ENCODE measurements around the gene ARHGAP10.

ARHGAP10 gene

GRCh38 chr4:147769386-147769785 is 37.5 kb downstream of the ARHGAP10 start:
- no peak for DNase-seq

DNA sequence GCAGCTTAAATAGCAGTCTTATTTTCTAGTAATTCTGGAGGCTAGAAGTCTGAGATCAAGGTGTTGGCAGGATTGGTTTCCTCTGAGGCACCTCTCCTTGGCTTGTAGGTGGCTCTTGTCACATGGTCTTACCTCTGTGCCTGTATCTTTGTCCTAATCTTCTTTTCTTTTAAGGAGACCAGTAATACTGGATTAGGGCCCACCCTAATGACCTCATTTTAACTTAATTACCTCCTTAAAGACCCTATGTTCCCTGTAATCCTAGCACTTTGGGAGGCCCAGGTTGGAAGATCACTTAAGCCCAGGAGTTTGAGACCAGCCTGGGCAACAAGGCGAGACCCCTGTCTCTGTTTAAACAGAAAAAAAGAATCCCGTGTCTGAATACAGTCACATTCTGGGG is 38.9 kb downstream of the ARHGAP10 start:
- DNase-seq, result no peak

DNA sequence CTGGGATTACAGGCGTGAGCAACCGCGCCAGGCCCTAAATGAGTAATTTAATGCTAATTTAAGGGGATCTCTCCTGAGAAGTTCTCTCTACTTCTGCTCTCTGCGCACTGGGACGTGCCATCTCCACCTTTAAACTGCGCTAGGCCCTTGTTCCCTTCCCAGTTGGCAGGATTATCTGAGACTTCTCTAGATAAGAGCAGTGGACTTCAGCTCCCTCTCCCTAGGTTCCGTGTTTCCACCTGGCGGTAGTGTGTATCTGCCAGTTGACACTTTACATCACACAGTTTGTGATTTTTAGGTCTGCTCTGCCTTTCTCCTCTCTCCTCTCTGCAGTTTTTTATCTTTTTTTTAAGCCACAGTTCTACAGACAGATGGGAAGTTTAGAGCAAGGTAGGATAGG is 40.2 kb downstream of the ARHGAP10 start:
- no peak for DNase-seq

DNA sequence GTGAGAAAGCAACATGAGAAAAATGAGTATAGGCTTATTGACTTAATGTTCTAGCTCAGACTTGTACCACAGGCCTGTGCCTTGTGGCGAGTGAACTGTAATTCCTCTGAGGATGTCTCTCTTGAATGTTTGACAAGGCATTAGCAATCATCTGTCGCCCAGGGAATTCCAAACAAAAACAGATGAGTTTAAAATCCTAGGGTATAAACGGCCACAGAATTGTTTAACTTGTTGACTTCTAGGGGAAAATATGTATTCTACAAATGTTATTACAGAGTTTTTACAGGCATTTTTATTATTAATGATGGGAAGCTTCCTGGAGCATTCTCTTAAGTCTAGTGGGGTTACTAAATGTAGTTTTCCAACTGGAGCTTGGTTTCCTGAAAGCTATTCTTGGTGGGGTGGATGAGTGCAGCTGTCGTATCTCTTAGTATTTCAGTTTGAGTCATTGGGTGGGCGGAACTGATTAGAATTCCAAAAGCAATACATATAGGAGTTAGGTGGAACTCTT is 40.6 kb downstream of the ARHGAP10 start:
- DNase-seq, result no peak

GRCh38 chr4:147773261-147774184 is 41.6 kb downstream of the ARHGAP10 start:
- no peak for DNase-seq

- DNase-seq, result no peak
Observed at GRCh38 chr4:147776716-147777115, 44.8 kb downstream of the ARHGAP10 start.

GRCh38 chr4:147777456-147778091 is 45.7 kb downstream of the ARHGAP10 start:
- DNase-seq, result no peak

GRCh38 chr4:147778942-147779341 is 47.1 kb downstream of the ARHGAP10 start:
- DNase-seq, result no peak

GRCh38 chr4:147779451-147779850 is 47.6 kb downstream of the ARHGAP10 start:
- no peak for DNase-seq

DNA sequence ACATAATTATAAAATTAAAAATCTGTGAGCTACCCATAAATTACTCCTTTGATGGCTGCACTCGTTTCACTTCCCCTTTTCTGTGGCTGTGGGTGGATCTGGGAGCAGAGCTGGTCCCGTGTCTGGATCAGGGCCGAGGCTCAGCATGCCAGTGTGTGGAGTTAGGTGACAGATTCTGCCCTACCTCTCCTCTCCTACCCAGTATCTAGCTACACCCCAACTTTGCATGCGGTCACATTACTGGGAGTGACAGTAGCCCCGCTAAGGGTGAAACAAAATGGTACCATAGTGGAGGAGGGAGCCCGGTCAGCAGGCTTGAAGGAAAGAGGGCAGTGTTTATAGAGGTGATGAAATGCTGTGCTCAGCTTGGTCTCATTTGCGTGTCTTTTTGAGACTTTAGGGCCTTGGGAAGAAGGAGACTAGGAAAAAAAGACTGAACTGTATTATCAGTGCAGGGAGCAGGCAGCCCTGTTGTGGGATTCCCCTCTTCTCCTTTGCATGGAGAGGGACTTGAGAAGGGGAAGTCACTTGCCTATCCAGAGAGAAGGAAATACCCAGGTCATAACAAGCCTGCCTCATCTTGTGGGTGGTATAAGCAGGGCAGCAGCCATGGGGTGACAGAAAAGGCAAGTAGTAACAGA is 48.4 kb downstream of the ARHGAP10 start:
- DNase-seq, result no peak

- no peak for DNase-seq
Observed at GRCh38 chr4:147782087-147782781, 50.3 kb downstream of the ARHGAP10 start.

DNA sequence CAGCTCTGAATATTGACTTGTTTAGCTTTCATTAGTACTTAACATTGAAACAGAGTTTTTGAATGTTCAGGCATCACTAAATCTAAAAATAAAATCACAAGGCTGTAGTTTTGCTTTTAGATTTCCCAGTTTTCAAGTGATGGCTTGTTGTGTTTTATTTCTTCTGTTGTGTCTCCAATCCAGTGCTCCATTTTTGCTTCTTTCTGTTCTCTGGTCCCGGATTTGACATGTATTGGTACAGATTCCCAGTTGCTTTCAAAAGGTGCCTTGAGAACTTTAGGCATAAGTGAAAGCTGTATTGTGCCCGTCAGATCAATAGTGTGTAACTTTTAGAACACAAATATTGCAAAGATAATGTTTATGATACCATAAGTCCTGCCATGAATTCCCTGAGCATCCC is 53.2 kb downstream of the ARHGAP10 start:
- DNase-seq, result no peak

GRCh38 chr4:147786031-147786430 is 54.1 kb downstream of the ARHGAP10 start:
- DNase-seq, result no peak

DNA sequence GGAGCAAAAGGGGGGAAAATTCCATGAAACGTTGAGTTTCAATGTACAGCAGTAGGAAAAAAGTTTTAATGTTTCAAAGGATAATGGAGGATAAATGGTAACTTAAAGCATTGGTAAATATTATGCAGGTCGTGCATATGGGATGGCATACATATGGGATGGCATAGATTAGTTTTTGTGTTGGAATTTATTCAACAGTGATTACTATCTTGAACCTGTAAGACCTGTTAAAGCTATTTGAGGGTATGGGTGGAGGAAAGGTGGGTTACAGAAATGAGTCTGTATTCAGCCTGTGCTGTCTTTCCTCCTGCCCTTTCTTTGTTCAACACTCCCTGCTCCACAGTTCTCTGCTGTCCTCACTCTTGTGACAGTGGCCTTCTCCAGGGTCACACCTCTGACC is 54.6 kb downstream of the ARHGAP10 start:
- DNase-seq, result no peak

DNA sequence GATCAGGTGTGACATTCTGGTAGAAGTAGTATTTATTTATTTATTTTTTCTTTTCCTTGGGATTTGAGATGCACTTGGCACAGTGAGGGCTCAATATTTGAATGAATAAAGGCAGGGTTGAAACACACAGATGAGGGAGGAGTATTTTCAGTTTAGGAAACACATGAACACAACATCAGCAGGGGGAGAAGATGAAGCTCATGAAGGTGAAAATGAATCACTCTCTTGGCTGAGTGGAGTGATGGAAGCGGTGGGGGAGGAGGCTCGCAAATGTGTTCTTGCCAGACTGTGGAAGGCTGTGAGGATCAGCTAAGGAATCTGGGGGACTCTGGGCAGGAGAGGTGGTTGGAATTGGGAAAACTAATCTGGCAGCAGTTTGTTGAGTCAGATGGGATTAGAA is 55.3 kb downstream of the ARHGAP10 start:
- DNase-seq, result no peak

GRCh38 chr4:147788791-147789190 is 56.9 kb downstream of the ARHGAP10 start:
- DNase-seq, result no peak

DNA sequence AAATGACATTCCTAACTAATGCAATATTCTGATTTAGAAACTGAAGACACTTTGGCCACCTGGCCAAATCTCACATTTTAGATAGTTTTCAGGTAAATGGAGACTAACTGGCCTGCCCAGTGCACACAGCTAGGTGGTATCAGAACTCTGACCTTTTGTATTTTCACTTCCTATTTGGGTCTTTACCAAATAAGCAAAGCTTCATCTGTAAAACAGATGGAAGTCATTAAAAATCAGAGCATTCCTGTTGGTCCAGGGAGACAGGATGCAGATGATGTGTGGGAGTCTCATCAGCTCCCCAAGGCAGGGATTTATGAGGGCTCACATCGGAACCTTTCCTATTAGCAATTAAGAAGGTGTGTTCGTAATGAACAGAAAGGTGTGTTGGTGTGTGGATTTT is 57.7 kb downstream of the ARHGAP10 start:
- DNase-seq, result no peak

- no peak for DNase-seq
Observed at GRCh38 chr4:147790412-147790811, 58.5 kb downstream of the ARHGAP10 start.

GRCh38 chr4:147791341-147791740 is 59.5 kb downstream of the ARHGAP10 start:
- DNase-seq, result no peak

DNA sequence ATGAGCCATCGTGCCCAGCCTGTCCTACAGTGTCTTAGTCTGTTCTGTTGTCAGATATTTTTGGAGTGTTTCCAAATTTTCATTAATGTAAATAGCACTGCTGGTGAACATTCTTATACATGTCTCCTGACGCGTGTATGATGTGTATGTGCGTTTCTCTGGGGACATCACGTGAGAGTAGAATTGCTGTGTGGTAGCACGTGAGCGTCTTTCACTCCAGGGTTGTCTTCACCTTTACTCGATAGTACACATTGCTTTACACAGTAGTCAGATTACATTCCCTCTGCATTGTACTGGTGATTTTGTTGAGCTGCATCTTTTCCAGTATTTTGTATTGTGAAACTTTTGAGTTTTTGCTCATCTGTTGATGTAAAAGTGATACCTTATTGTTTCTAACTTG is 60.0 kb downstream of the ARHGAP10 start:
- no peak for DNase-seq

- DNase-seq, result no peak
Observed at GRCh38 chr4:147793569-147794313, 61.9 kb downstream of the ARHGAP10 start.

- no peak for DNase-seq
Observed at GRCh38 chr4:147794314-147794680, 62.4 kb downstream of the ARHGAP10 start.

Data from activated naive CD4-positive, alpha-beta T cell treated with anti-CD3 and anti-CD28 coated beads, Interleukin-2, amount 50 U/mL, for 16 hours (primary cell).